ENCODE results near the gene L2HGDH.
A peak's percentile ranks its signal among the peaks of the same experiment; 100 is the strongest.

L2HGDH gene

DNA sequence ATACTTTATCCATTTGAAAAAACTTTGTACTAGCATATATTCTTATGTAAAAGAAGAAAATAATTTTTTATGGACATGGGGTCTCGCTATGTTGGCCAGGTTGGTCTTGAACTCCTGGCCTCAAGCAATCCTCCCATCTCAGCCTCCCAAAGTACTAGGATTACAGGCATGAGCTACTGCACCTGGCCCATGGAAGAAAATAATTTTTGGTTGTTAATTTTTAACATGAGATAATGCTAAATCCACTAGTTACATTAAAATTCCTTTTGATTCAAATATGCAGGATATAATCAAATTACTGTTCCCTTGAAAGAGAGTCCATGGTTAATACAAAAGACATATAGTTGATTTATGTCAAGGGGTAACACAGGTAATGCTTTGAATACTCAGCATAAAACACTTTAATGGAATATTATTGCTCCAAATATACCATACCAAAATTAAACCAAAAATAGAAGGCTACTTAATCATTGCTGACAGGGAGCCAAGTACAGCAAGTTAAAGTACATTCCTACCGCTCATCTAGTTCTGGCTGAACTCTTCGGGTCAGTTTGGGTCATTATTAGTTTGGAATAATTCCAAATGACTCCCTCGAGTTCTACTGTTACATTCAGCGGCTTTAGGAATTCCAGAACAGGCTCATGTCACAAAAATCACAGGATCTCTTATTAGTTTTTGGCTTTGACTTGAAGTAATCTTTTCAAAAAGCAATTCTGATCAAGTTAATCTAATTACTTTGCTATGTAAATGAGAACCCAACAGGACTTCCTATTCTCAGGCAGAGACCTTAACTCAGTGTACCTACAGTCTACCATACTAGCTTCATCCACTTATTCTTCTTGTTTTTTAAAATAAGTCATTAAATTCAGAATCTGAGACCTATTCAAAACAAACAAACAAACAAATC, 86.7 kb downstream of the L2HGDH start:
- Histone ChIP-seq H3K4me3 (peak overlapping the region; percentile 2), H3K27ac (peak overlapping the region; percentile 62 to 68)
- TF ChIP-seq, protein P1, sequence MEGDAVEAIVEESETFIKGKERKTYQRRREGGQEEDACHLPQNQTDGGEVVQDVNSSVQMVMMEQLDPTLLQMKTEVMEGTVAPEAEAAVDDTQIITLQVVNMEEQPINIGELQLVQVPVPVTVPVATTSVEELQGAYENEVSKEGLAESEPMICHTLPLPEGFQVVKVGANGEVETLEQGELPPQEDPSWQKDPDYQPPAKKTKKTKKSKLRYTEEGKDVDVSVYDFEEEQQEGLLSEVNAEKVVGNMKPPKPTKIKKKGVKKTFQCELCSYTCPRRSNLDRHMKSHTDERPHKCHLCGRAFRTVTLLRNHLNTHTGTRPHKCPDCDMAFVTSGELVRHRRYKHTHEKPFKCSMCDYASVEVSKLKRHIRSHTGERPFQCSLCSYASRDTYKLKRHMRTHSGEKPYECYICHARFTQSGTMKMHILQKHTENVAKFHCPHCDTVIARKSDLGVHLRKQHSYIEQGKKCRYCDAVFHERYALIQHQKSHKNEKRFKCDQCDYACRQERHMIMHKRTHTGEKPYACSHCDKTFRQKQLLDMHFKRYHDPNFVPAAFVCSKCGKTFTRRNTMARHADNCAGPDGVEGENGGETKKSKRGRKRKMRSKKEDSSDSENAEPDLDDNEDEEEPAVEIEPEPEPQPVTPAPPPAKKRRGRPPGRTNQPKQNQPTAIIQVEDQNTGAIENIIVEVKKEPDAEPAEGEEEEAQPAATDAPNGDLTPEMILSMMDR (IDR thresholded peaks at IDR 0.05): no peak
- DNase-seq (ENCODE audit: low spot score): no peak

DNA sequence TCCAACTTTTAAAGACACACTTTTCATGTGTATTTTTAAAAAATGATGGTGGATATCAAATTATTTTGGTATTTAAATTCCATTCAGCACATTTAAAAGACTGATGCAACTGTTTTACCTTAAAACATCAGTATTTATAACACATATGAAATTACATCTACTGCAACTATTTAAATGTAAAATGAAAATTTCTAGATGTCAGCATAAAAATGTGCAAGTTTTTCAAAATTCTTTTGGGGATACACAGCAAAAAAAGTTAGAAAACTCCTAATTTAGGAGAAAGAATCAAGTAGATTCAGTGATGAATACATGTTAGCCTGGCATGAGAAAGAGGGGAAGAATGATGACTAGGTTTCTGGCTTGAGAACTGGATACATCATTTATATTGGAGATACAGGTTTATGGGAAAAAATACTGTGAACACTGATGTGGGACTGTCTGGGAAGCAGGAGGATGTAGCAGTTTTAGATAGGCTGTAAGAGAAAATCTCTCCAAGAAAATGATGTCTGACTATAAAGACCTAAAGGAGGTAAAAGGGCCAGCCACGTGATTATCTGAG, 89.9 kb downstream of the L2HGDH start:
- no peak for DNase-seq (ENCODE audit: low spot score)
- H3K27ac ChIP-seq: no peak overlapping the region
- H3K4me3 ChIP-seq: no peak overlapping the region
- TF ChIP-seq, protein P1 (IDR thresholded peaks at IDR 0.05): no peak

DNA sequence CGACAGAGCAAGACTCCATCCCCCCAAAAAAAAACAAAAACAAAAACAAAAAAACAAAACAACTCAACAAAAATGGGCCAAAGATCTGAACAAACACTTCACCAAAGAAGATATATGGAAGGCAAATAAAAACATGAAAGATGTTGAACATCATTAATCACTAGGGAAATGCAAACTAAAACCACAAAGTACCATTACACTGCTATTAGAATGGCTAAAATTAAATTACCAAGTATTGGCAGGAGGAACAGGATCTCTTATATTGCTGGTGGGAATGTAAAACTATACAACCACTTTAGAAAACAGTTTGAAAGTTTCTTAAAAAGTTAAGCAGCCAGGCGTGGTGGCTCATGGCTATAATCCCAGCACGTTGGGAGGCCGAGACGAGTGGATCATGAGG, 93.5 kb downstream of the L2HGDH start:
- DNase-seq (ENCODE audit: low spot score): no peak
- TF ChIP-seq, protein P1 (IDR thresholded peaks at IDR 0.05): no peak
- H3K27ac ChIP-seq: no peak overlapping the region
- H3K4me3 ChIP-seq: no peak overlapping the region

DNA sequence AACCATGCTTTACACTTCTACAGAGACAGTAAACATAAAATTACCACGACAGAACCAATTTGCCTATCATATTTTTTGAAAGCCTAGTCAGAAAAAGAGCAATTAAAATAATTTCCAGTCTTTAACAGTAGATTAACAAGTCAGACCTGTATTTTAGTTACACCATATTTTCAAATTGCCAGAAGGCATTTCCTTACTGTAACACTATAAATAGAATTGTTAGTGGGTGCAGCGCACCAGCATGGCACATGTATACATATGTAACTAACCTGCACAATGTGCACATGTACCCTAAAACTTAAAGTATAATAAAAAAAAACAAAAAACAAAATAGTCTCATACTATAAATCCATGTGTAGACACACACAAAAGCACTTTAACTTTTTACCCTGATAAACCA, 96.6 kb downstream of the L2HGDH start:
- no peak overlapping the region for H3K27ac ChIP-seq
- no peak for DNase-seq (ENCODE audit: low spot score)
- H3K4me3 ChIP-seq: no peak overlapping the region
- TF ChIP-seq, protein P1 (IDR thresholded peaks at IDR 0.05): no peak

DNA sequence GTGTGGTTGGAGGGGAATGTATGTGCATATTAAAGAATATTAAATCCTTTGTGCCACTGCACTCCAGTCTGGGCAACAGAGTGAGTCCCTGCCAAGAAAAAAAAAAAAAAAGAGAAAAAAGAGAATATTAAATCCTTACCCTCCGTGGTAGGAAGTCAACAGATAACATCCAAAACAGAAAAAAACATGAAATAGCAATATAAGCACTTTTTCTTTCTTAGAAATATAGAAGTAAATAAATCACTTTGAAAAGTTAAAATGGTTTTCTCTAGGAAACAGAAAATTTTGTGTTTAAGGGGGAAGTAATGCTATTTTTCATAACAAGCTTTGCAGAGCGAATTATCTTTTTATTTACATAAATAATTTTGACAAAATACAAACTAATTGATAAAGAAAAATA, 98.2 kb downstream of the L2HGDH start:
- no peak overlapping the region for H3K27ac ChIP-seq
- H3K4me3 ChIP-seq: no peak overlapping the region
- TF ChIP-seq, protein P1 (IDR thresholded peaks at IDR 0.05): no peak
- DNase-seq (ENCODE audit: low spot score): no peak

DNA sequence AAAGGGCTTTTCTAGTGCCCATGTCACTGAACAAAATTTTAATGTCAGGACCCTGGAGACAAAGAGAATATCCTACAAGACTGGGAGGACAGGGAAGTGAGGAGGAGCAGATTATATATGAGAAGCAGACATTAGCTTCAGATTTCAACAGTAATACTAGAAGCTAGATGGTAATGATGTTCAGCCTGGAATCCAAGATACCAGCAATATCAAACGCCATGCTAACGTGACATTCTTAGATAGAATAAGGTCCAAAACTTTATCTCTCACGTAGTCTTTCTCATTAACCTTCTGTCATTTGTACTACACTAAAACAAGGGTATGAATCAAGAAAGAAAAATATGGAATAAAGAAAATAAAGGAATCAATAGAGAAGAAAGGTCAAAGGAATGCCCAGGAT, 99.3 kb downstream of the L2HGDH start:
- H3K27ac ChIP-seq: no peak overlapping the region
- no peak overlapping the region for H3K4me3 ChIP-seq
- no peak for DNase-seq (ENCODE audit: low spot score)
- TF ChIP-seq, protein P1 (IDR thresholded peaks at IDR 0.05): no peak

DNA sequence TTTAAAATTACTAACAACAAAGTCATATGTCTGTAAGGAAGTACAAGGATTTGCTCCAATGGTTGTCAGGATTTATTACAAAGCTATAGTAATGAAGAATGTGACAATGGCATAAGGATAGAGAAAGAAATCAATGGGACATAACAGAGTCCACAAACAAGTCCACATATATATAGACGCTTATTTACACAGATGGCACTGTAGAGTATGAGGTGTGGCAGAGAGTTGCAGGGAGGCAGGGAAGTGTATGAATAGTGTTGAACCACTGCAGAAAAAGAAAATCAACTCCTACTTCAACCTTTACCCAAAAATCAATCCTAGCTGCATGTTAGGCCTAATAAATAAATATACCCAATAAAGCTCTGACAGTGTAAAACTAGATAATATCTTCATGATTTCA, 102.0 kb downstream of the L2HGDH start:
- Histone ChIP-seq H3K4me3 (no peak overlapping the region), H3K27ac (no peak overlapping the region)
- DNase-seq (ENCODE audit: low spot score): no peak
- TF ChIP-seq, protein P1 (IDR thresholded peaks at IDR 0.05): no peak

Measured in coronary artery (tissue), 2 donors.